Endodermal cell (in vitro differentiated cells): ENCODE measurements around the gene VSTM2B. TPM values are rescaled to one million over a fixed set of nuclear protein-coding genes. Genes with fewer than 3 reads are reported as not detected.

Experiments used
- DNase-seq: peaks from one replicate; pipeline ENCODE4 v3.0.0-alpha.2; 2017
- H3K27ac ChIP-seq: 2 replicates; pipeline ENCODE4 v1.5.1; 2013; ENCODE audit warnings: mild to moderate bottlenecking, low read depth, low read length, moderate library complexity
- H3K27me3 ChIP-seq: 2 replicates; pipeline ENCODE4 v1.6.1; 2013; ENCODE audit warnings: mild to moderate bottlenecking, low read length, moderate library complexity; ENCODE audit not compliant: insufficient read depth, control insufficient read depth, poor library complexity, severe bottlenecking
- H3K36me3 ChIP-seq: 2 replicates; pipeline ENCODE4 v1.7.0; 2013; ENCODE audit warnings: mild to moderate bottlenecking, low read length, moderate library complexity; ENCODE audit not compliant: control insufficient read depth, insufficient read depth
- H3K4me1 ChIP-seq: one replicate; pipeline ENCODE4 v1.7.0; 2013; ENCODE audit warnings: low read length; ENCODE audit not compliant: control insufficient read depth, insufficient read depth
- H3K4me3 ChIP-seq: 2 replicates; pipeline ENCODE4 v1.5.1; 2013; ENCODE audit warnings: mild to moderate bottlenecking, low read length, moderate library complexity
- H3K9ac ChIP-seq: 2 replicates; pipeline ENCODE4 v1.6.1; 2013; ENCODE audit warnings: mild to moderate bottlenecking, low read length, moderate library complexity; ENCODE audit not compliant: poor library complexity, severe bottlenecking; ENCODE audit errors: extremely low read depth
- H3K9me3 ChIP-seq: 2 replicates; pipeline ENCODE4 v1.6.1; 2013; ENCODE audit warnings: mild to moderate bottlenecking, low read length, moderate library complexity; ENCODE audit not compliant: control insufficient read depth
- H3K27ac Mint-ChIP-seq: 2 replicates; pipeline ENCODE4 v1.8.0; 2020; ENCODE audit warnings: mixed read lengths
- H3K27me3 Mint-ChIP-seq: 2 replicates; pipeline ENCODE4 v1.8.0; 2021; ENCODE audit warnings: mild to moderate bottlenecking, mixed read lengths; ENCODE audit not compliant: insufficient read depth
- H3K36me3 Mint-ChIP-seq: 2 replicates; pipeline ENCODE4 v1.8.0; 2020; ENCODE audit warnings: low read depth, mixed read lengths
- H3K4me1 Mint-ChIP-seq: 2 replicates; pipeline ENCODE4 v1.8.0; 2020; ENCODE audit warnings: mixed read lengths
- H3K4me3 Mint-ChIP-seq: 2 replicates; pipeline ENCODE4 v1.8.0; 2020; ENCODE audit warnings: mild to moderate bottlenecking, moderate library complexity, mixed read lengths
- H3K9me3 Mint-ChIP-seq: 2 replicates; pipeline ENCODE4 v1.8.0; 2020; ENCODE audit warnings: mild to moderate bottlenecking, mixed read lengths
- WGBS, 2 experiments: methylation state at CpG; one replicate each; pipeline versions ENCODE4 v1.1.5 to v1.1.7; 2013; ENCODE audit warnings: missing lambda C conversion rate in 2 of 2, mixed read lengths in 1 of 2; ENCODE audit not compliant: insufficient coverage in 1 of 2, insufficient read length in 1 of 2; 5-methylcytosine and 5-hydroxymethylcytosine counted together
- total RNA-seq, 2 donors: library from RNA; stranded (reverse); fragmentation: NEBNext Ultra II Directional in 1 of 2; extraction: Animal tissue kit (Norgen Biotek cat#: 25700) in 1 of 2; gene quantifications; 2 replicates in 1 of 2; 3 replicates in 1 of 2; pipeline ENCODE4 v1.2.1, GENCODE V29; 2021
- TF ChIP-seq, protein P1 (sequence below): fragments of 200-600 bp; sonication (generic); conservative IDR thresholded peaks from 2 replicates; pipeline ENCODE4 v1.5.0; 2021; ENCODE audit warnings: antibody characterized with exemption, mild to moderate bottlenecking

The VSTM2B gene
- total RNA-seq, 2 donors from 2014 or later, result 0.18 TPM; not detected in 1

- Mint-ChIP-seq H3K4me1 (peaks cover 6% of the 10 kb centered on the region), H3K36me3 (no peaks in the 10 kb centered on the region), H3K4me3 (no peak overlapping the region), H3K9me3 (peaks cover 30% of the 10 kb centered on the region), H3K27me3 (peaks cover 14% of the 10 kb centered on the region), H3K27ac (no peak overlapping the region)
- WGBS, 2 experiments, result 86 to 98% methylated on average over 5 of the region's 5 CpGs
- Histone ChIP-seq H3K9ac (no peak overlapping the region), H3K27me3 (no peaks in the 10 kb centered on the region), H3K4me1 (peaks cover 4% of the 10 kb centered on the region), H3K4me3 (no peak overlapping the region), H3K27ac (no peak overlapping the region), H3K36me3 (no peaks in the 10 kb centered on the region), H3K9me3 (peaks cover 17% of the 10 kb centered on the region)
- TF ChIP-seq, protein P1, sequence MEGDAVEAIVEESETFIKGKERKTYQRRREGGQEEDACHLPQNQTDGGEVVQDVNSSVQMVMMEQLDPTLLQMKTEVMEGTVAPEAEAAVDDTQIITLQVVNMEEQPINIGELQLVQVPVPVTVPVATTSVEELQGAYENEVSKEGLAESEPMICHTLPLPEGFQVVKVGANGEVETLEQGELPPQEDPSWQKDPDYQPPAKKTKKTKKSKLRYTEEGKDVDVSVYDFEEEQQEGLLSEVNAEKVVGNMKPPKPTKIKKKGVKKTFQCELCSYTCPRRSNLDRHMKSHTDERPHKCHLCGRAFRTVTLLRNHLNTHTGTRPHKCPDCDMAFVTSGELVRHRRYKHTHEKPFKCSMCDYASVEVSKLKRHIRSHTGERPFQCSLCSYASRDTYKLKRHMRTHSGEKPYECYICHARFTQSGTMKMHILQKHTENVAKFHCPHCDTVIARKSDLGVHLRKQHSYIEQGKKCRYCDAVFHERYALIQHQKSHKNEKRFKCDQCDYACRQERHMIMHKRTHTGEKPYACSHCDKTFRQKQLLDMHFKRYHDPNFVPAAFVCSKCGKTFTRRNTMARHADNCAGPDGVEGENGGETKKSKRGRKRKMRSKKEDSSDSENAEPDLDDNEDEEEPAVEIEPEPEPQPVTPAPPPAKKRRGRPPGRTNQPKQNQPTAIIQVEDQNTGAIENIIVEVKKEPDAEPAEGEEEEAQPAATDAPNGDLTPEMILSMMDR, result no peak
- no peak for DNase-seq
Observed at GRCh38 chr19:29550896-29551295, 25.1 kb downstream of the VSTM2B start.

DNA sequence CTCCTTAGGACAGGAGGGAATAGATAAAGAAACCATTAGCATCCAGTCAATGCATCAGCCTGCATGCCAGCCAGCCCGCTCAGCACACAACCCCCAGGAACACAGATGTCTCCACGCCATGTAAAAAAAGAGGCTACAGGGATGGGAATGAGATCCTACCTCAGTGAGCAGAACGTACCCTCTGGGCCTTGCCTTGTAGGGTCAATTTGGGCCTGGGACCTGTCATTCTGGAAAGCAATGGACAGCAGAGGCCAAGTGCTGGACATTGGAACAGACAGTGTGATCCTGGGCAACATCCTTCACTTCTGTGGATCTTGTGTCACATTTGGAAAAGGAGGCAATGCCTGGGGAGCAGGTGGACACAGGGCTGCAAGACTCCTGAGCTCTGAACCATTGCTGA is 26.0 kb downstream of the VSTM2B start:
- DNase-seq, result no peak
- peaks cover 23% of the 10 kb centered on the region for H3K27me3 Mint-ChIP-seq
- H3K4me3 Mint-ChIP-seq, result no peak overlapping the region
- no peaks in the 10 kb centered on the region for H3K36me3 Mint-ChIP-seq
- 87 to 100% methylated on average over 3 of the region's 3 CpGs for WGBS, 2 experiments
- Histone ChIP-seq H3K4me3 (no peak overlapping the region), H3K9ac (no peak overlapping the region), H3K36me3 (no peaks in the 10 kb centered on the region), H3K9me3 (peaks cover 17% of the 10 kb centered on the region), H3K4me1 (peaks cover 4% of the 10 kb centered on the region), H3K27me3 (no peaks in the 10 kb centered on the region), H3K27ac (no peak overlapping the region)
- H3K4me1 Mint-ChIP-seq, result peaks cover 6% of the 10 kb centered on the region
- H3K27ac Mint-ChIP-seq, result no peak overlapping the region
- peaks cover 32% of the 10 kb centered on the region for H3K9me3 Mint-ChIP-seq
- TF ChIP-seq, protein P1, result no peak

DNA sequence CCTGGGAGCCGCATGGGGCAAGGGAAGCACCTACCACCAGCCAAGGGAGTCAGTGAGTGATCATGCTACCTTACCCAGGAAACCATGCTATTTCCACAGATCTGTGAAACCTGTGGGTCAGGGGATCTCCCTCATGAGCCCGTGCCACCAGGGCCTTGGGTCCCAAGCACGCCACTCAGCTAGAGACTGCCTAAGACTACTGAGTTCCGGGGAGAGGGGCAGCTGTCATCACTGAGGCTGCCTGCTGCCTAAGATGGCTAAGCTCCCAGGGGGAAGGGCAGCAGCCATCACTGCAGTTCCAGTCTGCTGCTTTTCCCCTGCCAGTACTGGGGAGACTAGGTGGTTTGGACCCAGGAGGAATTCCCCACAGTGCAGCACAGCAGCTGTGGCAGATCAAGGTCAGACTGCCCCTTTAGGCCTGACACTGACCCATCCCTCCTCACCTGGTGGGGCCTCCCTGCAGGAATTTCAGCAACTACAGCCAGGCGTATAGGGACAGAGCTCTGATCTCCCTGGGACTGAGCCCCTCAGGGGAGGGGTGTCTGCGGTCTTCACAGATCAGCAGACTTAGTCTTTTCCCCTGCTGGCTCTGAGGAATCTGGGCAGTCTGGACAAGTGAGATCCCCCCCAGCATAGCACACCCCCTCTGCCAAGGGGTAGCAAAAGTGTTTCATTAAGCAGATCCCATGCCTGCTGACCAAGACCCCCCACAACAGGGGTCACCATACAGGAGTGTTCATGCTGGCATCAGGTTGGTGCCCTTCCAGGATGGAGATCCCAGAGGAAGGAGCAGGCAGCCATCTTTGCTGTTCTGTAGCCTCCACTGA is 26.9 kb downstream of the VSTM2B start:
- H3K9me3 ChIP-seq, result peaks cover 17% of the 10 kb centered on the region
- H3K4me1 ChIP-seq, result peaks cover 4% of the 10 kb centered on the region
- TF ChIP-seq, protein P1, result no peak
- Mint-ChIP-seq H3K36me3 (no peaks in the 10 kb centered on the region), H3K4me3 (no peak overlapping the region), H3K27ac (no peak overlapping the region), H3K9me3 (peaks cover 36% of the 10 kb centered on the region), H3K27me3 (peaks cover 23% of the 10 kb centered on the region), H3K4me1 (peaks cover 6% of the 10 kb centered on the region)
- no peak overlapping the region for H3K9ac ChIP-seq
- peak; percentile 62 for DNase-seq
- no peak overlapping the region for H3K27ac ChIP-seq
- H3K36me3 ChIP-seq, result no peaks in the 10 kb centered on the region
- no peak overlapping the region for H3K4me3 ChIP-seq
- WGBS, 2 experiments, result 90 to 93% methylated on average over 3 to 6 of the region's 6 CpGs
- no peaks in the 10 kb centered on the region for H3K27me3 ChIP-seq
